Lower lobe of right lung (tissue), 2 donors: Measurements from ENCODE around the gene GSG1. TPM values are rescaled to one million over a fixed set of nuclear protein-coding genes. Genes with fewer than 3 reads are reported as not detected.
"Not testable (repeated sequence)": the region's sequence is repeated elsewhere in the genome, so short reads cannot be mapped to it uniquely, and the experiment has no call there.

ENCODE experiments used
- ATAC-seq, 2 donors: fragments of 200-7000 bp; cut with Tn5 transposase; one replicate each; pipeline ENCODE4 v1.9.1; 2020 to 2022; ENCODE audit warnings: mild to moderate bottlenecking in 2 of 2, moderate library complexity in 2 of 2
- DNase-seq: peaks from one replicate; pipeline ENCODE4 v3.0.0-alpha.2; 2020
- H3K27ac ChIP-seq: fragments of 200-600 bp; one replicate; pipeline ENCODE4 v1.8.0; 2022
- H3K27me3 ChIP-seq: fragments of 200-600 bp; one replicate; pipeline ENCODE4 v1.8.0; 2022; ENCODE audit warnings: low read depth
- H3K36me3 ChIP-seq: fragments of 200-600 bp; one replicate; pipeline ENCODE4 v1.8.0; 2022; ENCODE audit warnings: mild to moderate bottlenecking
- H3K4me1 ChIP-seq: fragments of 200-600 bp; one replicate; pipeline ENCODE4 v1.8.0; 2022
- H3K4me3 ChIP-seq: fragments of 200-600 bp; one replicate; pipeline ENCODE4 v1.8.0; 2022; ENCODE audit warnings: mild to moderate bottlenecking
- H3K9me3 ChIP-seq: fragments of 200-600 bp; one replicate; pipeline ENCODE4 v1.8.0; 2022
- CTCF ChIP-seq: fragments of 200-600 bp; IDR thresholded peaks from one replicate; pipeline ENCODE4 v1.8.0; 2022; ENCODE audit warnings: antibody characterized with exemption, mild to moderate bottlenecking
- intact Hi-C: fragments of 100-400 bp; cut with DNase I; formaldehyde crosslinking; loops from one replicate; pipeline ENCODE4 v1.11.0; 2022
- total RNA-seq: library from RNA; stranded (reverse); fragmentation: NEBNext Ultra II Directional; extraction: Animal tissue kit (Norgen Biotek cat#: 25700); gene quantifications from one replicate; pipeline ENCODE4 v1.2.1, GENCODE V29; 2021
- donor health status: DM: no; HTN: yes; CAD: no; lungs with severe emphysema.

The GSG1 gene
- total RNA-seq, 1 donor from 2014 or later = not detected

- H3K27me3 ChIP-seq = no peaks in the 10 kb centered on the region
- no peaks in the 10 kb centered on the region for H3K4me1 ChIP-seq
- intact Hi-C loops = no loop called here
- no peak overlapping the region for H3K4me3 ChIP-seq
- H3K36me3 ChIP-seq = peaks cover 22% of the 10 kb centered on the region
- ATAC-seq (no peak), DNase-seq (no peak)
- no peak for TF ChIP-seq CTCF
- no peak overlapping the region for H3K27ac ChIP-seq
- H3K9me3 ChIP-seq = no peaks in the 10 kb centered on the region
Observed at GRCh38 chr12:13067322-13067721, 36.1 kb downstream of the GSG1 start.

- DNase-seq (no peak), ATAC-seq (no peak)
- H3K27ac ChIP-seq = no peak overlapping the region
- H3K4me3 ChIP-seq = no peak overlapping the region
- TF ChIP-seq CTCF = no peak
- H3K36me3 ChIP-seq = peaks cover 19% of the 10 kb centered on the region
- intact Hi-C loops = no loop called here
- H3K9me3 ChIP-seq = no peaks in the 10 kb centered on the region
- H3K4me1 ChIP-seq = no peaks in the 10 kb centered on the region
- no peaks in the 10 kb centered on the region for H3K27me3 ChIP-seq
Observed at GRCh38 chr12:13066459-13066858, 37.0 kb downstream of the GSG1 start.

GRCh38 chr12:13066014-13066413, 37.5 kb downstream of the GSG1 start:
- Histone ChIP-seq H3K4me3 (no peak overlapping the region), H3K4me1 (no peaks in the 10 kb centered on the region), H3K9me3 (no peaks in the 10 kb centered on the region), H3K36me3 (peaks cover 16% of the 10 kb centered on the region), H3K27me3 (no peaks in the 10 kb centered on the region), H3K27ac (no peak overlapping the region)
- ATAC-seq = no peak
- no peak for DNase-seq
- intact Hi-C loops = no loop called here
- no peak for TF ChIP-seq CTCF

- Histone ChIP-seq H3K27ac (no peak overlapping the region), H3K4me1 (no peaks in the 10 kb centered on the region), H3K27me3 (no peaks in the 10 kb centered on the region), H3K4me3 (no peak overlapping the region), H3K36me3 (peaks cover 9% of the 10 kb centered on the region), H3K9me3 (no peaks in the 10 kb centered on the region)
- intact Hi-C loops = no loop called here
- no peak for DNase-seq
- no peak for TF ChIP-seq CTCF
- ATAC-seq = no peak
Observed at GRCh38 chr12:13062669-13063068, 40.8 kb downstream of the GSG1 start.

- intact Hi-C loops = no loop called here
- H3K36me3 ChIP-seq = peaks cover 9% of the 10 kb centered on the region
- no peak for ATAC-seq
- no peak overlapping the region for H3K27ac ChIP-seq
- H3K4me1 ChIP-seq = no peaks in the 10 kb centered on the region
- H3K4me3 ChIP-seq = no peak overlapping the region
- H3K9me3 ChIP-seq = no peaks in the 10 kb centered on the region
- TF ChIP-seq CTCF = no peak
- no peaks in the 10 kb centered on the region for H3K27me3 ChIP-seq
- no peak for DNase-seq
Observed at GRCh38 chr12:13061377-13061776, 42.1 kb downstream of the GSG1 start.

DNA sequence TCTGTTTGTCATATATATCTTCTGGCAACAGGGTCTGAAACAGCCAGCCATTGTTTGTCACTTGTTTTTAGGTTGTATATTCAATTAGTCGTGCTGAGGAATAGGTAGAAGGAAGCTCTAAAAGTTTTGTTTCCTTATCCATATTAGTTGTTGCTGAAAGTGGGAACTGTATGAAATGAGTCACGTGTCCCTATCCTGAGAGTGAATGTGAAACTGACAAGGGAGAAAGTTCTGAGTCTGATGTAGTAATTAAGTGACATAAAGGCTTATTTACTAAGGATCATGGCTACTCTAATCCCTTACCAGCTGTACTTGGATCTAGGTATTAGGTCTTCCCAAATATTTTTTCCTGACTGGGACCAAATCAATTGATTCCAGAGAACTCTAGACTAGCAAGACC, 42.9 kb downstream of the GSG1 start:
- no peak overlapping the region for H3K27ac ChIP-seq
- H3K27me3 ChIP-seq = no peaks in the 10 kb centered on the region
- ATAC-seq = no peak
- no peak for TF ChIP-seq CTCF
- H3K36me3 ChIP-seq = peaks cover 9% of the 10 kb centered on the region
- intact Hi-C loops = no loop called here
- H3K4me3 ChIP-seq = no peak overlapping the region
- DNase-seq = no peak
- no peaks in the 10 kb centered on the region for H3K4me1 ChIP-seq
- no peaks in the 10 kb centered on the region for H3K9me3 ChIP-seq

- H3K4me3 ChIP-seq, H3K27ac ChIP-seq, intact Hi-C loops, ATAC-seq, DNase-seq, H3K36me3 ChIP-seq, H3K4me1 ChIP-seq, H3K9me3 ChIP-seq, H3K27me3 ChIP-seq: not testable (repeated sequence)
Observed at GRCh38 chr12:13053617-13054016, 49.9 kb downstream of the GSG1 start.
